MM.1S (cell line): ENCODE measurements around the gene CLRN3.

Experiments used
- EZH2 ChIP-seq: fragments of 300-600 bp; sonication (generic); optimal IDR thresholded peaks from 2 replicates; pipeline ENCODE3; 2017; ENCODE audit warnings: low read depth, mild to moderate bottlenecking, antibody characterized with exemption, low read length, mixed read lengths
- EZH2phosphoT487 ChIP-seq: fragments of 300-600 bp; sonication (generic); IDR thresholded peaks from 2 replicates; pipeline ENCODE4 v1.6.1; 2018; ENCODE audit warnings: antibody characterized with exemption, low read length
- TF ChIP-seq, protein P1 (sequence below): fragments of 300-600 bp; sonication (generic); IDR thresholded peaks from 2 replicates; pipeline ENCODE4 v1.5.1; 2016; ENCODE audit warnings: antibody characterized with exemption, low read length, mixed read lengths

DNA sequence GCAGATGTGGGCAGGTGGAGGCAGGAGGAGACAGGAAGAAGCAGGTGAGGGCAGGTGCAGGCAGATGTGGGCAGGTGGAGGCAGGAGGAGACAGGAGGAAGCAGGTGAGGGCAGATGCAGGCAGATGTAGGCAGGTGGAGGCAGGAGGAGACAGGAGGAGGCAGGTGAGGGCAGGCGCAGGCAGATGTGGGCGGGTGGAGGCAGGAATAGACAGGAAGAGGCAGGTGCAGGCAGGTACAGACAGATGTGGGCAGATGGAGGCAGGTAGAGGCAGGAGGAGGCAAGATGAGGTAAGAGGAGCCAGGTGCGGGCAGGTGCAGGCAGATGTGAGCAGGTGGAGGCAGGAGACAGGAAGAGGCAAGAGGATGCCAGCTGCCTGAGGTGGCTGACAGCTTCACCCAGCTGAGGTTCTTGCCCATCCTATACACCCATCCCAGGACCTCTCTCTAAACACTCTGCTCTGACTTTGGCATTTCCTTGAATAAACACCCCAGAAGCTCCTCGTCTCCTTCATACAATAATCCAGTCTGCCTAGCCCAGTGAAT lies 47.1 kb upstream of the CLRN3 start:
- TF ChIP-seq, protein P1, sequence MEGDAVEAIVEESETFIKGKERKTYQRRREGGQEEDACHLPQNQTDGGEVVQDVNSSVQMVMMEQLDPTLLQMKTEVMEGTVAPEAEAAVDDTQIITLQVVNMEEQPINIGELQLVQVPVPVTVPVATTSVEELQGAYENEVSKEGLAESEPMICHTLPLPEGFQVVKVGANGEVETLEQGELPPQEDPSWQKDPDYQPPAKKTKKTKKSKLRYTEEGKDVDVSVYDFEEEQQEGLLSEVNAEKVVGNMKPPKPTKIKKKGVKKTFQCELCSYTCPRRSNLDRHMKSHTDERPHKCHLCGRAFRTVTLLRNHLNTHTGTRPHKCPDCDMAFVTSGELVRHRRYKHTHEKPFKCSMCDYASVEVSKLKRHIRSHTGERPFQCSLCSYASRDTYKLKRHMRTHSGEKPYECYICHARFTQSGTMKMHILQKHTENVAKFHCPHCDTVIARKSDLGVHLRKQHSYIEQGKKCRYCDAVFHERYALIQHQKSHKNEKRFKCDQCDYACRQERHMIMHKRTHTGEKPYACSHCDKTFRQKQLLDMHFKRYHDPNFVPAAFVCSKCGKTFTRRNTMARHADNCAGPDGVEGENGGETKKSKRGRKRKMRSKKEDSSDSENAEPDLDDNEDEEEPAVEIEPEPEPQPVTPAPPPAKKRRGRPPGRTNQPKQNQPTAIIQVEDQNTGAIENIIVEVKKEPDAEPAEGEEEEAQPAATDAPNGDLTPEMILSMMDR: no peak
- TF ChIP-seq EZH2 (no peak), EZH2phosphoT487 (no peak)
